Mesenteric fat pad (tissue), 1 donor: ENCODE data around the gene NCOA3. TPM values are rescaled to one million over a fixed set of nuclear protein-coding genes. Genes with fewer than 3 reads are reported as not detected.
A peak's percentile ranks its signal among the peaks of the same experiment; 100 is the strongest.

ENCODE experiments used
- DNase-seq: peaks from one replicate; pipeline ENCODE4 v3.0.0-alpha.2; 2020; ENCODE audit warnings: low spot score
- total RNA-seq: library from RNA; stranded (reverse); fragmentation: NEBNext Ultra II Directional; extraction: Animal tissue kit (Norgen Biotek cat#: 25700); gene quantifications from one replicate; pipeline ENCODE4 v1.2.1, GENCODE V29; 2021
- donor health status: DM: yes; HTN: yes; CAD: no.

The NCOA3 gene
- total RNA-seq, 1 donor from 2014 or later = 37.0 TPM

GRCh38 chr20:47664744-47665143 is 163.1 kb downstream of the NCOA3 start:
- no peak for DNase-seq

GRCh38 chr20:47665221-47665991 is 163.7 kb downstream of the NCOA3 start:
- DNase-seq = peak; percentile 82

GRCh38 chr20:47666304-47666703 is 164.6 kb downstream of the NCOA3 start:
- DNase-seq = peak; percentile 86

- no peak for DNase-seq
These were observed 165.4 kb downstream of the NCOA3 start for GRCh38 chr20:47667086-47667485.

- DNase-seq = peak; percentile 72
These were observed 166.0 kb downstream of the NCOA3 start for GRCh38 chr20:47667531-47668312.

- peak; percentile 83 for DNase-seq
These were observed 166.8 kb downstream of the NCOA3 start for GRCh38 chr20:47668313-47669151.

- peak; percentile 82 for DNase-seq
These were observed 167.4 kb downstream of the NCOA3 start for GRCh38 chr20:47669152-47669425.

- peak; percentile 62 for DNase-seq
These were observed 167.8 kb downstream of the NCOA3 start for GRCh38 chr20:47669489-47669888.

- DNase-seq = peak; percentile 33
These were observed 168.5 kb downstream of the NCOA3 start for GRCh38 chr20:47669927-47670890.

GRCh38 chr20:47670913-47671312 is 169.2 kb downstream of the NCOA3 start:
- DNase-seq = peak; percentile 49

GRCh38 chr20:47672166-47672565 is 170.5 kb downstream of the NCOA3 start:
- DNase-seq = peak; percentile 87

GRCh38 chr20:47672886-47673670 is 171.4 kb downstream of the NCOA3 start:
- DNase-seq = peak; percentile 71

GRCh38 chr20:47673671-47673955 is 171.9 kb downstream of the NCOA3 start:
- no peak for DNase-seq

GRCh38 chr20:47674145-47674544 is 172.5 kb downstream of the NCOA3 start:
- DNase-seq = peak; percentile 84

- no peak for DNase-seq
These were observed 173.0 kb downstream of the NCOA3 start for GRCh38 chr20:47674686-47675085.

GRCh38 chr20:47675190-47676142 is 173.8 kb downstream of the NCOA3 start:
- peak; percentile 53 for DNase-seq

- peak; percentile 85 for DNase-seq
These were observed 174.6 kb downstream of the NCOA3 start for GRCh38 chr20:47676219-47676721.

GRCh38 chr20:47676912-47677634 is 175.4 kb downstream of the NCOA3 start:
- peak; percentile 43 for DNase-seq
